ENCODE data around the gene ADCY3. TPM values are rescaled to one million over a fixed set of nuclear protein-coding genes. Genes with fewer than 3 reads are reported as not detected.

ADCY3 gene
- total RNA-seq, 1 experiment from 2014 or later: 71.1 TPM

- no peak overlapping the region for H3K4me2 ChIP-seq (ENCODE audit: low read length)
These were observed 91.6 kb downstream of the ADCY3 start for GRCh38 chr2:24828238-24828996.

More at GRCh38 chr2:24828238-24828996, 91.6 kb downstream of the ADCY3 start:
- RAD21 ChIA-PET (ENCODE audit: low non-redundant PET in 1 of 2, low total read pairs in 2 of 2, uncharacterized antibody in 2 of 2, unreplicated experiment in 2 of 2): interaction anchor here (0.6 to 1.6 kb wide), 4 partner anchors 35 to 406 kb away, joined by 3 to 6 read pairs (median 3); partner anchors contain the start of genes CENPO (in 1 of the 2) and PTRHD1 (in 1 of the 2)
- CTCF ChIA-PET: interaction anchor here (0.8 to 3.9 kb wide), 13 partner anchors 10 to 432 kb away, joined by 3 to 54 read pairs (median 4); partner anchors contain the start of genes CENPO and PTRHD1
- Histone ChIP-seq H3K36me3 (ENCODE audit: control insufficient read depth in 1 of 2, insufficient read depth in 2 of 2, low read length in 2 of 2) (peaks cover 0 to 6% of the 10 kb centered on the region in 2 experiments; a peak in 1 of 4 replicates), H3K4me3 (replicated peaks in 1 of 2; ENCODE audit: low read depth in 1 of 2, low read length in 2 of 2) (no peak overlapping the region), H4K20me1 (ENCODE audit: insufficient read depth) (no peaks in the 10 kb centered on the region), H3K4me1 (ENCODE audit: control insufficient read depth in 1 of 2, insufficient read depth in 2 of 2, low read length in 2 of 2) (no peaks in the 10 kb centered on the region), H3K9me3 (ENCODE audit: control insufficient read depth in 1 of 2, insufficient read depth in 1 of 2, low read depth in 1 of 2, low read length in 2 of 2) (no peaks in the 10 kb centered on the region), H3K79me2 (ENCODE audit: insufficient read depth, low read length) (no peaks in the 10 kb centered on the region), H3K9me2 (ENCODE audit: insufficient read depth) (no peaks in the 10 kb centered on the region), H3K27ac (ENCODE audit: low read depth, low read length) (no peak overlapping the region), H3K27me3 (ENCODE audit: insufficient read depth, low read length) (no peaks in the 10 kb centered on the region), H3K9ac (ENCODE audit: low read length) (no peak overlapping the region), H2AFZ (ENCODE audit: low read depth, low read length, poor library complexity, severe bottlenecking) (no peak overlapping the region)
- intact Hi-C loops (cut with micrococcal nuclease): loop anchor here (5.0 kb wide), 1 partner anchor 369 kb away; no protein-coding TSS in a partner anchor
- no peak for DNase-seq (ENCODE audit: low read depth, low spot score)
- no peak for TF ChIP-seq CEBPB (IDR thresholded peaks at IDR 0.05; ENCODE audit: low read depth)
- TF ChIP-seq ZBTB33 (IDR thresholded peaks at IDR 0.05; ENCODE audit: extremely low read depth, insufficient replicate concordance, low read length): no peak
- no peak for TF ChIP-seq RAD21 (IDR thresholded peaks at IDR 0.05; ENCODE audit: low read depth)
- no peak for TF ChIP-seq EZH2 (IDR thresholded peaks at IDR 0.05)
- no peak for TF ChIP-seq ATF3 (IDR thresholded peaks at IDR 0.05)
- no peak for TF ChIP-seq SP1 (IDR thresholded peaks at IDR 0.05; ENCODE audit: low read depth)
- TF ChIP-seq POLR2A (IDR thresholded peaks at IDR 0.05; ENCODE audit: borderline replicate concordance, extremely low read depth, insufficient read depth, insufficient read length): no peak
- TF ChIP-seq REST (IDR thresholded peaks at IDR 0.05; ENCODE audit: low read depth): no peak
- no peak for TF ChIP-seq FOSL1 (IDR thresholded peaks at IDR 0.05; ENCODE audit: low read depth)
- no peak for TF ChIP-seq SRF (IDR thresholded peaks at IDR 0.05; ENCODE audit: low read depth)
- TF ChIP-seq CTCF (IDR thresholded peaks at IDR 0.05 in 2 of 3, conservative IDR thresholded peaks at IDR 0.05 in 1 of 3; ENCODE audit: borderline replicate concordance in 1 of 3, insufficient read depth in 1 of 3, low read depth in 2 of 3, low read length in 2 of 3): no peak
- no peak for TF ChIP-seq CBX3 (IDR thresholded peaks at IDR 0.05; ENCODE audit: low read depth)
- POLR2A ChIA-PET: interaction anchor here (0.6 kb wide), 1 partner anchor 407 kb away, joined by 3 read pairs; no protein-coding TSS in a partner anchor
- ATAC-seq: no peak; the same call in 1 of the 2 replicates
- no TSS peak for BruUV-seq (replicated peaks)

Measured in HCT116 (cell line).